ENCODE results near the gene MAPK8IP3.
"Not testable (repeated sequence)": the region's sequence is repeated elsewhere in the genome, so short reads cannot be mapped to it uniquely, and the experiment has no call there.

MAPK8IP3 gene

DNA sequence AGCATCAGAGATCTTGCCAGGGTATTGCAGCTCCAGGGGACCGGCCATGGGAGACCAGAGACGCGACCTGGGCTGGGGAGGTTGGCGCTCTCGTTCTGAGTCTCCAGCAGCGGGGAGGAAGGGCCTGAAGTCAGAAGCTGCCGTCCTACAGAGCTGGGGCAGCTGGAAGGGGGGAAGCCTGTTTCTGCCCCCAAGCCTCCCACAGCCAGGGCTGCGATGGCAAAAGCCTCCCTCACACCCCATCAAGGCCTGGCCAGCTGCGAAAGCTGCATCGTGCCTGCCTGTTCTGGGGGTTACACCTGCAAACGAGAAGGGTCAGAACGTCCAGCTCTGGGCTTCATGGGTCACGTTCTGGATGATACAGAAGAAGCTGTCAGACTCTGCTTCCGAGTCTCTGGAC lies 26.1 kb downstream of the MAPK8IP3 start:
- TF ChIP-seq CTCF (IDR thresholded peaks at IDR 0.05; ENCODE audit: low read depth, low read length, poor library complexity, severe bottlenecking) (no peak), EZH2phosphoT487 (IDR thresholded peaks at IDR 0.05; ENCODE audit: borderline replicate concordance, low read length) (no peak)
- Histone ChIP-seq H3K36me3 (ENCODE audit: control insufficient read depth, low read length) (peaks cover 74% of the 10 kb centered on the region), H3F3A (ENCODE audit: control insufficient read depth, insufficient read depth) (peaks cover 24% of the 10 kb centered on the region)

GRCh38 chr16:1732551-1732987 lies 26.6 kb downstream of the MAPK8IP3 start:
- not testable (repeated sequence) for H3K9me2 ChIP-seq (replicated peaks; ENCODE audit: control insufficient read depth, low read length); H3K4me3 ChIP-seq (ENCODE audit: low read length); H3K27ac ChIP-seq (ENCODE audit: low read depth, low read length); H4K20me1 ChIP-seq (ENCODE audit: control insufficient read depth, insufficient read depth, low read depth, low read length); H3K4me2 ChIP-seq (ENCODE audit: low read length); H3K27me3 ChIP-seq (ENCODE audit: control insufficient read depth, low read length); H3K4me1 ChIP-seq (ENCODE audit: control insufficient read depth, low read length)
- H3K79me2 ChIP-seq (ENCODE audit: control insufficient read depth, low read length), result peaks cover 22% of the 10 kb centered on the region
- peaks cover 69% of the 10 kb centered on the region for H3K36me3 ChIP-seq (ENCODE audit: control insufficient read depth, low read length)
- peaks cover 28% of the 10 kb centered on the region for H3F3A ChIP-seq (ENCODE audit: control insufficient read depth, insufficient read depth)
- peaks cover 45% of the 10 kb centered on the region for H3K9me3 ChIP-seq (ENCODE audit: control insufficient read depth, insufficient read depth, low read length)

More for the DNA sequence above, 26.1 kb downstream of the MAPK8IP3 start:
- Histone ChIP-seq H4K20me1 (ENCODE audit: control insufficient read depth, insufficient read depth, low read depth, low read length) (no peaks in the 10 kb centered on the region), H3K4me3 (ENCODE audit: low read length) (no peak overlapping the region), H3K9me2 (replicated peaks; ENCODE audit: control insufficient read depth, low read length) (no peaks in the 10 kb centered on the region), H3K27me3 (ENCODE audit: control insufficient read depth, low read length) (no peaks in the 10 kb centered on the region), H3K4me1 (ENCODE audit: control insufficient read depth, low read length) (no peaks in the 10 kb centered on the region), H3K27ac (ENCODE audit: low read depth, low read length) (no peak overlapping the region), H3K79me2 (ENCODE audit: control insufficient read depth, low read length) (peaks cover 27% of the 10 kb centered on the region), H3K4me2 (ENCODE audit: low read length) (no peak overlapping the region), H3K9me3 (ENCODE audit: control insufficient read depth, insufficient read depth, low read length) (peaks cover 40% of the 10 kb centered on the region)

GRCh38 chr16:1734123-1734522 lies 28.1 kb downstream of the MAPK8IP3 start:
- H3K27me3 ChIP-seq (ENCODE audit: control insufficient read depth, low read length), result no peaks in the 10 kb centered on the region
- H3K4me2 ChIP-seq (ENCODE audit: low read length), result no peak overlapping the region
- no peak for TF ChIP-seq EZH2phosphoT487 (IDR thresholded peaks at IDR 0.05; ENCODE audit: borderline replicate concordance, low read length)
- no peak for TF ChIP-seq CTCF (IDR thresholded peaks at IDR 0.05; ENCODE audit: low read depth, low read length, poor library complexity, severe bottlenecking)
- no peaks in the 10 kb centered on the region for H4K20me1 ChIP-seq (ENCODE audit: control insufficient read depth, insufficient read depth, low read depth, low read length)
- no peak overlapping the region for H3K4me3 ChIP-seq (ENCODE audit: low read length)
- peaks cover 57% of the 10 kb centered on the region for H3K9me3 ChIP-seq (ENCODE audit: control insufficient read depth, insufficient read depth, low read length)
- H3K79me2 ChIP-seq (ENCODE audit: control insufficient read depth, low read length), result peaks cover 12% of the 10 kb centered on the region
- peaks cover 42% of the 10 kb centered on the region for H3F3A ChIP-seq (ENCODE audit: control insufficient read depth, insufficient read depth)
- H3K4me1 ChIP-seq (ENCODE audit: control insufficient read depth, low read length), result no peaks in the 10 kb centered on the region
- no peak overlapping the region for H3K27ac ChIP-seq (ENCODE audit: low read depth, low read length)
- no peaks in the 10 kb centered on the region for H3K9me2 ChIP-seq (replicated peaks; ENCODE audit: control insufficient read depth, low read length)
- H3K36me3 ChIP-seq (ENCODE audit: control insufficient read depth, low read length), result peaks cover 54% of the 10 kb centered on the region

GRCh38 chr16:1734816-1735215 lies 28.8 kb downstream of the MAPK8IP3 start:
- Histone ChIP-seq H3K4me2 (ENCODE audit: low read length) (no peak overlapping the region), H4K20me1 (ENCODE audit: control insufficient read depth, insufficient read depth, low read depth, low read length) (no peaks in the 10 kb centered on the region), H3K36me3 (ENCODE audit: control insufficient read depth, low read length) (peaks cover 49% of the 10 kb centered on the region), H3F3A (ENCODE audit: control insufficient read depth, insufficient read depth) (peaks cover 45% of the 10 kb centered on the region), H3K27ac (ENCODE audit: low read depth, low read length) (no peak overlapping the region), H3K27me3 (ENCODE audit: control insufficient read depth, low read length) (no peaks in the 10 kb centered on the region), H3K9me2 (replicated peaks; ENCODE audit: control insufficient read depth, low read length) (no peaks in the 10 kb centered on the region), H3K4me1 (ENCODE audit: control insufficient read depth, low read length) (no peaks in the 10 kb centered on the region), H3K79me2 (ENCODE audit: control insufficient read depth, low read length) (peaks cover 13% of the 10 kb centered on the region), H3K4me3 (ENCODE audit: low read length) (no peak overlapping the region), H3K9me3 (ENCODE audit: control insufficient read depth, insufficient read depth, low read length) (peaks cover 64% of the 10 kb centered on the region)
- TF ChIP-seq EZH2phosphoT487 (IDR thresholded peaks at IDR 0.05; ENCODE audit: borderline replicate concordance, low read length) (no peak), CTCF (IDR thresholded peaks at IDR 0.05; ENCODE audit: low read depth, low read length, poor library complexity, severe bottlenecking) (no peak)

All from DOHH2 (cell line).